NCI-H1694 treated with DMSO at 0.1 percent for 48 hours (cell line): ENCODE data around the gene ANKRD36.
"Not testable (repeated sequence)": the region's sequence is repeated elsewhere in the genome, so short reads cannot be mapped to it uniquely, and the experiment has no call there.

ENCODE experiments used
- DNase-seq: peaks from one replicate; lab custom pipeline; 2025; lab: John Stamatoyannopoulos, UW

Gene ANKRD36

DNA sequence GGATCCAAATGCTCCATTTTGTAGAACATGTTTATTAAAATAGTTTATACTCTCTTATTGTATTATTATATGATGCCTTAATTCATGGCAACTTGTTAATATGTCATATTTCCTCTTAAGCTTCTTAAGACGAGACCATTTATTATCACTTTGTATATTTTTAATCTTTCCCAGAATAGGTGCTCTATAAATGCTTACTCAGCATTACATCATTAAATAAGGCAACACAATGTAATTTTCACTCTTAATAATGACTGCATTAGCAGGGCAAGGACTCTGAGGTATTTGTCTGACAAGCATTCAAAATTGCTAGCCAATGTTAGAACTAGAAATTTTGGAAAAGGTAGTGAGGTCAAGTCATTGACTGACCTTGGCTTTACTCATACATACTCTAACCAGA lies 180.7 kb downstream of the ANKRD36 start:
- not testable (repeated sequence) for DNase-seq
